ENCODE results near the gene MCTP1.

MCTP1 gene

DNA sequence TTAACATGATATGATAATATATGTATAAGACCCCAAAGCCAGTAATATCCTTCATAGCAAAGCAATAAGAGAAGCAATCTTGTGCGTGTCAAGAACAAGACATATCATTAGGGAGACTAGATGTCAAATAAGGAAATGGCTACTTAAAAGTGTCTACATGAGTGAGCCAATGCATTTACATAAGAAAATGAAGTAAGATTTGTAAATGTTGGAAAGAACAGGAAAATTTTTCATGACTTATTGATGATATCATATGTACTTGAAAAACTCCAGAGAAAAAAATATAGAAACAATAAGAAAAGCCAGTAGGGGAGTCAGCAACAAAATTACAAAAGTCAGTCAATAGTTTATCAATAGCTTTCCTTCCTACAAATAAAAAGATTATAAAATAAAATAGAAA, 13.8 kb upstream of the MCTP1 start:
- ChIA-PET POLR2A (no interaction called here), CTCF (no interaction called here)
- Histone ChIP-seq H3K4me1 (ENCODE audit: control extremely low read depth in 1 of 4, control insufficient read depth in 4 of 4, insufficient read depth in 4 of 4, low read length in 3 of 4) (no peaks in the 10 kb centered on the region), H3K27ac (ENCODE audit: insufficient read depth in 1 of 2, low read depth in 1 of 2, low read length in 2 of 2, poor library complexity in 1 of 2, severe bottlenecking in 2 of 2) (no peak overlapping the region), H3K9me3 (ENCODE audit: control extremely low read depth in 1 of 5, control insufficient read depth in 4 of 5, insufficient read depth in 2 of 5, low read depth in 1 of 5, low read length in 4 of 5) (no peaks in the 10 kb centered on the region), H3K4me3 (ENCODE audit: control insufficient read depth in 1 of 7, extremely low read depth in 1 of 7, insufficient read depth in 4 of 7, low read depth in 2 of 7, low read length in 6 of 7) (no peak overlapping the region), H3K27me3 (replicated peaks in 2 of 5; ENCODE audit: control insufficient read depth in 4 of 5, insufficient read depth in 5 of 5, low read length in 4 of 5) (no peaks in the 10 kb centered on the region), H3K36me3 (ENCODE audit: control insufficient read depth in 4 of 4, insufficient read depth in 4 of 4, low read length in 3 of 4) (no peaks in the 10 kb centered on the region)
- WGBS (ENCODE audit: insufficient coverage): no CpG with 5 or more reads among the region's 1 CpG
- DNase-seq: no peak

DNA sequence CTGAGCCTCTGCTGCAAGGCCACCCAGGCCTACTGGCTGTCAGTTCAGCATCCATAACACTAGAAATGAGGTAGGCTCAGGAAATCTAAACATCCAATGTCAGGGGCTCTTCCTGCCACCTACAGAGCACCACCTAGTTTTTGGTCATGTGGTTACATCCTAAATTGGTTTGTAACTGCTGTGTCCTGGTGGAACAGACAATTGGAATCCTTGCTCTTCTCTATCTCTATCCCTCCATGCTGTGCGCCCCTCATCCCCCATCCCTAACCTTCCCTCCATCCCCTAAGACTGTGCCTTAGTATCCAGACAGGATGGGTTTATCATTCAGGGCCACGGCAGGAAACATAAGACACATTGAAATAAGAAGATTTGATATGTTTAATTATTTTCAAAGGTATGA, 11.4 kb upstream of the MCTP1 start:
- H3K9me3 ChIP-seq (ENCODE audit: control extremely low read depth in 1 of 5, control insufficient read depth in 4 of 5, insufficient read depth in 2 of 5, low read depth in 1 of 5, low read length in 4 of 5): no peaks in the 10 kb centered on the region
- DNase-seq: no peak
- H3K36me3 ChIP-seq (ENCODE audit: control insufficient read depth in 4 of 4, insufficient read depth in 4 of 4, low read length in 3 of 4): no peaks in the 10 kb centered on the region
- CTCF ChIA-PET: no interaction called here
- H3K27ac ChIP-seq (ENCODE audit: insufficient read depth in 1 of 2, low read depth in 1 of 2, low read length in 2 of 2, poor library complexity in 1 of 2, severe bottlenecking in 2 of 2): no peak overlapping the region
- H3K4me1 ChIP-seq (ENCODE audit: control extremely low read depth in 1 of 4, control insufficient read depth in 4 of 4, insufficient read depth in 4 of 4, low read length in 3 of 4): no peaks in the 10 kb centered on the region
- no CpG with 5 or more reads among the region's 2 CpGs for WGBS (ENCODE audit: insufficient coverage)
- no peaks in the 10 kb centered on the region for H3K27me3 ChIP-seq (replicated peaks in 2 of 5; ENCODE audit: control insufficient read depth in 4 of 5, insufficient read depth in 5 of 5, low read length in 4 of 5)
- POLR2A ChIA-PET: no interaction called here
- no peak overlapping the region for H3K4me3 ChIP-seq (ENCODE audit: control insufficient read depth in 1 of 7, extremely low read depth in 1 of 7, insufficient read depth in 4 of 7, low read depth in 2 of 7, low read length in 6 of 7)

GRCh38 chr5:95285409-95285755, 488 bp upstream of the MCTP1 start:
- peak overlapping the region; percentile 58 to 81 (median 75) for H3K4me3 ChIP-seq (ENCODE audit: control insufficient read depth in 1 of 7, extremely low read depth in 1 of 7, insufficient read depth in 4 of 7, low read depth in 2 of 7, low read length in 6 of 7)
- H3K9me3 ChIP-seq (ENCODE audit: control extremely low read depth in 1 of 5, control insufficient read depth in 4 of 5, insufficient read depth in 2 of 5, low read depth in 1 of 5, low read length in 4 of 5): peaks cover 0 to 1% (median 0%) of the 10 kb centered on the region in 5 experiments
- no peak overlapping the region for H3K27ac ChIP-seq (ENCODE audit: insufficient read depth in 1 of 2, low read depth in 1 of 2, low read length in 2 of 2, poor library complexity in 1 of 2, severe bottlenecking in 2 of 2)
- ChIA-PET CTCF (interaction anchor here (0.9 to 2.2 kb wide), 7 partner anchors 11 to 316 kb away, joined by 3 to 7 read pairs (median 3); no protein-coding TSS in a partner anchor), POLR2A (no interaction called here)
- H3K4me1 ChIP-seq (ENCODE audit: control extremely low read depth in 1 of 4, control insufficient read depth in 4 of 4, insufficient read depth in 4 of 4, low read length in 3 of 4): peaks cover 8 to 25% (median 22%) of the 10 kb centered on the region in 4 experiments
- H3K36me3 ChIP-seq (ENCODE audit: control insufficient read depth in 4 of 4, insufficient read depth in 4 of 4, low read length in 3 of 4): no peaks in the 10 kb centered on the region
- peak in 2 of 3 donors; percentile 69 to 76 for DNase-seq
- H3K27me3 ChIP-seq (replicated peaks in 2 of 5; ENCODE audit: control insufficient read depth in 4 of 5, insufficient read depth in 5 of 5, low read length in 4 of 5): peaks cover 11 to 38% (median 24%) of the 10 kb centered on the region in 5 experiments
- 5% methylated on average over 13 of the region's 13 CpGs for WGBS (ENCODE audit: insufficient coverage)

DNA sequence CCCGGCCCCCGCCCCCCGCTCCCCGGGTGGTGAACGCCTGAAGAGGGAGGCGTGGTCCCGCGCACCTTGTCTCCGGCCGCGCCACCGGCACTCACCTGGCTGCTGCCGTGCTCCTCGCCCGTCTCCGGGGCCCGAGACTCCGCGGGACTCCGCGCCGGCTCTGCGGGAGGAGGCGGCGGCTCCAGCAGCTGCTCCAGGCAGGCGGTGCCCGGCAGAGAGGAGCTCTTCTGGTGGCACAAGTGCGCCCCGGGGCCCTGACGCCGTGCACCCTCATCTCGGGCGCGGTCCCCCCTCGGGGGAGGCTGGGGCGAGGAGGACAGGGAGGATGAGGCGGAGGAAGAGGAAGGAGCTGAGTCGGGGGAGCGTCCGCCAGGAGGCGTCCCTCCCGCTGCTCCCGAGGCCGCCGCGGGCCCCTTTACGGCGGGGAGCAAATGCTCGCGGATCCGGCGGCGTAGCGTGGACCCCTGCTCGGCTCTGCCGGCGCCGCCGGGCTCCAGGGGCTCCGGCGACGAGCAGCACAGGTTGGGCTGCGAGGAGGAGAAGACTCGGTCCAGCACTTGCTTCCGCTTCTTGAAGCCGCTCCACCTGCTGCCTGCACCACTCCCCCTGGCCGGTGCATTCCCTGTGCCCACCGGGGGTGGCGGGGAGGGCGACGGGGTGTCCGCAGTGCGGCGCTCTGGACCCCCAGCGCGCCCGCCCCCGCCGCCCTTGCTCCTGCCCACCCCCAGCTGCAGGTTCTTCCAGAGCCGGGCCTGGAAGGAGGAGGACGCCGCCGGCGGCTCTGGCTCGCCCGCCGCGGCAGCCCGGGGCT, 928 bp downstream of the MCTP1 start:
- peaks cover 8 to 23% (median 22%) of the 10 kb centered on the region in 4 experiments for H3K4me1 ChIP-seq (ENCODE audit: control extremely low read depth in 1 of 4, control insufficient read depth in 4 of 4, insufficient read depth in 4 of 4, low read length in 3 of 4)
- H3K36me3 ChIP-seq (ENCODE audit: control insufficient read depth in 4 of 4, insufficient read depth in 4 of 4, low read length in 3 of 4): no peaks in the 10 kb centered on the region
- H3K27ac ChIP-seq (ENCODE audit: insufficient read depth in 1 of 2, low read depth in 1 of 2, low read length in 2 of 2, poor library complexity in 1 of 2, severe bottlenecking in 2 of 2): no peak overlapping the region
- ChIA-PET CTCF (interaction anchor here (0.6 to 2.2 kb wide), 4 partner anchors 16 to 231 kb away, joined by 3 to 7 read pairs (median 4); no protein-coding TSS in a partner anchor), POLR2A (interaction anchor here (0.6 kb wide), 1 partner anchor 1696 kb away, joined by 3 read pairs; no protein-coding TSS in a partner anchor)
- peak overlapping the region; percentile 58 to 81 (median 75) for H3K4me3 ChIP-seq (ENCODE audit: control insufficient read depth in 1 of 7, extremely low read depth in 1 of 7, insufficient read depth in 4 of 7, low read depth in 2 of 7, low read length in 6 of 7)
- 0% methylated on average over 56 of the region's 89 CpGs for WGBS (ENCODE audit: insufficient coverage)
- peaks cover 0 to 1% (median 0%) of the 10 kb centered on the region in 5 experiments for H3K9me3 ChIP-seq (ENCODE audit: control extremely low read depth in 1 of 5, control insufficient read depth in 4 of 5, insufficient read depth in 2 of 5, low read depth in 1 of 5, low read length in 4 of 5)
- H3K27me3 ChIP-seq (replicated peaks in 2 of 5; ENCODE audit: control insufficient read depth in 4 of 5, insufficient read depth in 5 of 5, low read length in 4 of 5): peaks cover 11 to 40% (median 24%) of the 10 kb centered on the region in 5 experiments
- peak; percentile 47 to 82 (median 67) for DNase-seq

DNA sequence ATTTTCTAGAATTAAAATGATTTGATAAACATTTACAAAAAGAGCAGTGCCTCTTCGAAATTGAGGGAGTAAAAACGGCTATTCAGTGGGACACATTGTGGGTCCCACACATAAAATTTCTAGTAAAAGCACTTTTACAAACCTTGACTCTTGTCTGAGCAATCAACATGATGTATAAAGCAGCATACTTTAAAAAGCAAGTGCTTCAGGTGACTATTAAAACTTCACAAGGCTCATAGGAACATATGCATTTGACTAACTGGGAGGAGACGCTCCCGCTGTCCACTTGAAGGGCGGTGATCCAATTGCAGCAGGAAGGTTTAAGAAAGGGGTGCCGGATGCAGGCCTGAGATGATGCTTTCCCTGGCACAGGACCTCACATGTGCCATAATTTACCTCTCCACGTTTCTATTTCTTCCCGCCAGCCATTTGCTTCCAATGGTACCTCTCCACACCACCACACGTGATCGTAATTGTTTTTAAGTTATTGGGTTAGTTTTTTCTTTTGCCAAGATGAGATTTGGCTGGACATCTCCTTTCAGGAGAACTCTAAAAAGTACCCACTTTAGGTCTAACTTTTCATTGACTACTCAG, 1.8 kb downstream of the MCTP1 start:
- WGBS (ENCODE audit: insufficient coverage): 64% methylated on average over 3 of the region's 10 CpGs
- CTCF ChIA-PET: interaction anchor here (1.0 kb wide), 1 partner anchor 232 kb away, joined by 3 read pairs; no protein-coding TSS in a partner anchor
- H3K27ac ChIP-seq (ENCODE audit: insufficient read depth in 1 of 2, low read depth in 1 of 2, low read length in 2 of 2, poor library complexity in 1 of 2, severe bottlenecking in 2 of 2): no peak overlapping the region
- POLR2A ChIA-PET: interaction anchor here (0.6 kb wide), 1 partner anchor 1695 kb away, joined by 3 read pairs; no protein-coding TSS in a partner anchor
- H3K36me3 ChIP-seq (ENCODE audit: control insufficient read depth in 4 of 4, insufficient read depth in 4 of 4, low read length in 3 of 4): no peaks in the 10 kb centered on the region
- H3K4me3 ChIP-seq (ENCODE audit: control insufficient read depth in 1 of 7, extremely low read depth in 1 of 7, insufficient read depth in 4 of 7, low read depth in 2 of 7, low read length in 6 of 7): peak overlapping the region in 6 of 7 experiments; percentile 58 to 81 (median 76)
- peaks cover 0 to 1% (median 0%) of the 10 kb centered on the region in 5 experiments for H3K9me3 ChIP-seq (ENCODE audit: control extremely low read depth in 1 of 5, control insufficient read depth in 4 of 5, insufficient read depth in 2 of 5, low read depth in 1 of 5, low read length in 4 of 5)
- peaks cover 11 to 40% (median 24%) of the 10 kb centered on the region in 5 experiments for H3K27me3 ChIP-seq (replicated peaks in 2 of 5; ENCODE audit: control insufficient read depth in 4 of 5, insufficient read depth in 5 of 5, low read length in 4 of 5)
- H3K4me1 ChIP-seq (ENCODE audit: control extremely low read depth in 1 of 4, control insufficient read depth in 4 of 4, insufficient read depth in 4 of 4, low read length in 3 of 4): peaks cover 8 to 23% (median 21%) of the 10 kb centered on the region in 4 experiments
- peak in 2 of 3 donors; percentile 9 to 19 for DNase-seq

DNA sequence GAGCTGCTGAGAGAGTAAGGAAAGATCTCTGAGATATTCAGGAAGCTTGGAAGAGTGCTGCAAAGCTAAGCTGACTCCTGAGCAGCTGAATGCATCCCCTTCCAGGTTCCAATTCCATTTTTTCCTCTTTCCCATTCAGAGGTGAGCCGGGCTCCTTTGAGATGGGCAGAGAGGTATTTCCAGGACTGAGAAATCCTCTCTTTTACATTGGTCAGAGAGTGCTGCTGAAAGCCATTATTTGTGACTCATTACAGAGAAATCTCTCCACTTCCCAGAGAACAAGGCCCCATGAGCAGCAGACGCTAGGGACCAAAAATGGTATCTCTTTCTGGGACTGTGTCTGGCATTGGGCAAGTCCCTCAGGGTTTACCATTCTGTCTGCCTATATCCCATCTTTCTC, 3.7 kb downstream of the MCTP1 start:
- Histone ChIP-seq H3K9me3 (ENCODE audit: control extremely low read depth in 1 of 5, control insufficient read depth in 4 of 5, insufficient read depth in 2 of 5, low read depth in 1 of 5, low read length in 4 of 5) (peaks cover 0 to 1% (median 0%) of the 10 kb centered on the region in 5 experiments), H3K36me3 (ENCODE audit: control insufficient read depth in 4 of 4, insufficient read depth in 4 of 4, low read length in 3 of 4) (no peaks in the 10 kb centered on the region), H3K4me1 (ENCODE audit: control extremely low read depth in 1 of 4, control insufficient read depth in 4 of 4, insufficient read depth in 4 of 4, low read length in 3 of 4) (peaks cover 8 to 23% (median 21%) of the 10 kb centered on the region in 4 experiments), H3K27me3 (replicated peaks in 2 of 5; ENCODE audit: control insufficient read depth in 4 of 5, insufficient read depth in 5 of 5, low read length in 4 of 5) (peaks cover 11 to 38% (median 23%) of the 10 kb centered on the region in 5 experiments), H3K27ac (ENCODE audit: insufficient read depth in 1 of 2, low read depth in 1 of 2, low read length in 2 of 2, poor library complexity in 1 of 2, severe bottlenecking in 2 of 2) (no peak overlapping the region), H3K4me3 (ENCODE audit: control insufficient read depth in 1 of 7, extremely low read depth in 1 of 7, insufficient read depth in 4 of 7, low read depth in 2 of 7, low read length in 6 of 7) (no peak overlapping the region)
- DNase-seq: no peak
- WGBS (ENCODE audit: insufficient coverage): 100% methylated on average over 1 of the region's 2 CpGs
- CTCF ChIA-PET: no interaction called here
- POLR2A ChIA-PET: no interaction called here
